M059J (cell line): ENCODE data around the gene EPN1. TPM values are rescaled to one million over a fixed set of nuclear protein-coding genes. Genes with fewer than 3 reads are reported as not detected.
A peak's percentile ranks its signal among the peaks of the same experiment; 100 is the strongest.

Source experiments
- DNase-seq: peaks from one replicate; pipeline ENCODE4 v3.0.0-alpha.2; 2012; ENCODE audit warnings: low read depth
- total RNA-seq: library from RNA; depleted of rRNA; stranded (reverse); fragments of >200 nt; shearing (Covaris generic); gene quantifications from 2 replicates; pipeline ENCODE4 v1.2.3, GENCODE V29; 2014

The EPN1 gene
- total RNA-seq, 1 experiment from 2014 or later: 102 TPM

GRCh38 chr19:55646889-55647731 lies 27.9 kb upstream of the EPN1 start:
- DNase-seq: no peak

- peak; percentile 31 for DNase-seq
These were observed 27.1 kb upstream of the EPN1 start, which contains the start of gene CCDC106 for GRCh38 chr19:55647732-55648584. CCDC106 (plus strand) TSS chr19:55648212; CDS start chr19:55649047, 835 bp downstream.

GRCh38 chr19:55648585-55649267 lies 26.3 kb upstream of the EPN1 start:
- DNase-seq: no peak

- DNase-seq: no peak
These were observed 25.5 kb upstream of the EPN1 start for GRCh38 chr19:55649268-55650125.

GRCh38 chr19:55650126-55650557 lies 24.9 kb upstream of the EPN1 start:
- no peak for DNase-seq

GRCh38 chr19:55650602-55651230 lies 24.3 kb upstream of the EPN1 start:
- no peak for DNase-seq

- DNase-seq: no peak
These were observed 23.8 kb upstream of the EPN1 start for GRCh38 chr19:55651236-55651635.

GRCh38 chr19:55652311-55653128 lies 22.5 kb upstream of the EPN1 start:
- DNase-seq: no peak

GRCh38 chr19:55653651-55654322 lies 21.2 kb upstream of the EPN1 start:
- peak; percentile 99 for DNase-seq

GRCh38 chr19:55654323-55654867 lies 20.6 kb upstream of the EPN1 start:
- peak; percentile 99 for DNase-seq

GRCh38 chr19:55654868-55655647 lies 20.0 kb upstream of the EPN1 start, which contains the start of gene U2AF2:
U2AF2 (plus strand) TSS chr19:55655035; CDS start chr19:55655105, 70 bp downstream.
- DNase-seq: peak; percentile 82

GRCh38 chr19:55655648-55656040 lies 19.4 kb upstream of the EPN1 start:
- no peak for DNase-seq

GRCh38 chr19:55656552-55656951 lies 18.5 kb upstream of the EPN1 start:
- DNase-seq: no peak

GRCh38 chr19:55656988-55657747 lies 17.9 kb upstream of the EPN1 start:
- DNase-seq: no peak

- DNase-seq: no peak
These were observed 16.1 kb upstream of the EPN1 start for GRCh38 chr19:55658846-55659459.

- DNase-seq: no peak
These were observed 15.2 kb upstream of the EPN1 start for GRCh38 chr19:55659822-55660221.

GRCh38 chr19:55660404-55660803 lies 14.6 kb upstream of the EPN1 start:
- DNase-seq: no peak
